OCI-LY1 (cell line): ENCODE data around the gene CD38.

ENCODE experiments used
- EZH2 ChIP-seq: fragments of 200-600 bp; sonication (generic), shearing (Covaris generic); IDR thresholded peaks from 2 replicates; pipeline ENCODE4 v1.8.0; 2017; ENCODE audit warnings: borderline replicate concordance, mixed run types, mild to moderate bottlenecking, antibody characterized with exemption, low read length, moderate library complexity, mixed read lengths
- TF ChIP-seq, protein P1 (sequence below): fragments of 200-600 bp; sonication (generic), shearing (Covaris generic); IDR thresholded peaks from 2 replicates; pipeline ENCODE4 v1.5.1; 2017; ENCODE audit warnings: mild to moderate bottlenecking, antibody characterized with exemption, low read length, moderate library complexity, mixed read lengths

DNA sequence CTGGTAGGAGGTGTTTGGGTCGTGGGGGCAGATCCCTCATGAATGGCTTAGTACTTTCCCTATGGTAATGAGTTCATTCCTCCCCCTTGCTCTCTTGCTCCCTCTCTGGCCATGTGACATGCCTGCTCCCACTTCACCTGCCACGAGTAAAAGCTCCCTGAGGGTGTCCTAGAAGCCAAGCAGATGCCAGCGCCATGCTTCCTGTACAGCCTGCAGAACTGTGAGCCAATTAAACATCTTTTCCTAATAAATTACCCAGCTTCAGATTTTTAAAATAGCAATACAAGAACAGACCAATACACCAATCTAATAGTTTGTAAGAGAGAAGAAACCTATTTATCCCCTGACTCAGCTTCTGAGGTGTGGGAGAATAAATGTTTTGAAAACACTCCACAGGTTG is 99.9 kb downstream of the CD38 start:
- TF ChIP-seq, protein P1, sequence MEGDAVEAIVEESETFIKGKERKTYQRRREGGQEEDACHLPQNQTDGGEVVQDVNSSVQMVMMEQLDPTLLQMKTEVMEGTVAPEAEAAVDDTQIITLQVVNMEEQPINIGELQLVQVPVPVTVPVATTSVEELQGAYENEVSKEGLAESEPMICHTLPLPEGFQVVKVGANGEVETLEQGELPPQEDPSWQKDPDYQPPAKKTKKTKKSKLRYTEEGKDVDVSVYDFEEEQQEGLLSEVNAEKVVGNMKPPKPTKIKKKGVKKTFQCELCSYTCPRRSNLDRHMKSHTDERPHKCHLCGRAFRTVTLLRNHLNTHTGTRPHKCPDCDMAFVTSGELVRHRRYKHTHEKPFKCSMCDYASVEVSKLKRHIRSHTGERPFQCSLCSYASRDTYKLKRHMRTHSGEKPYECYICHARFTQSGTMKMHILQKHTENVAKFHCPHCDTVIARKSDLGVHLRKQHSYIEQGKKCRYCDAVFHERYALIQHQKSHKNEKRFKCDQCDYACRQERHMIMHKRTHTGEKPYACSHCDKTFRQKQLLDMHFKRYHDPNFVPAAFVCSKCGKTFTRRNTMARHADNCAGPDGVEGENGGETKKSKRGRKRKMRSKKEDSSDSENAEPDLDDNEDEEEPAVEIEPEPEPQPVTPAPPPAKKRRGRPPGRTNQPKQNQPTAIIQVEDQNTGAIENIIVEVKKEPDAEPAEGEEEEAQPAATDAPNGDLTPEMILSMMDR: no peak
- no peak for TF ChIP-seq EZH2
